Natural killer cell (primary cell): ENCODE data around the gene VWA3B. TPM values are rescaled to one million over a fixed set of nuclear protein-coding genes. Genes with fewer than 3 reads are reported as not detected.

ENCODE experiments used
- ATAC-seq, 3 donors: fragments of 150-1000 bp in 2 of 3; fragments of 200-7000 bp in 1 of 3; cut with Tn5 transposase; 1 replicate in 1 of 3; 2 replicates in 2 of 3; pipeline ENCODE4 v1.10.0; 2021; ENCODE audit warnings: mild to moderate bottlenecking in 2 of 3, moderate library complexity in 2 of 3
- DNase-seq, 2 donors: peaks; one replicate each; pipeline versions ENCODE4 v3.0.0 to v3.0.0-alpha.2; 2013 to 2021; ENCODE audit warnings: mixed read lengths in 1 of 2
- H3K27ac ChIP-seq: one replicate; pipeline ENCODE4 v1.5.1; 2013; ENCODE audit warnings: mild to moderate bottlenecking, low read length
- H3K27me3 ChIP-seq: one replicate; pipeline ENCODE4 v1.6.1; 2013; ENCODE audit warnings: low read length; ENCODE audit not compliant: control insufficient read depth, insufficient read depth
- H3K36me3 ChIP-seq: one replicate; pipeline ENCODE4 v1.6.1; 2013; ENCODE audit warnings: low read length; ENCODE audit not compliant: control insufficient read depth, insufficient read depth
- H3K4me1 ChIP-seq: one replicate; pipeline ENCODE4 v1.6.1; 2013; ENCODE audit warnings: low read length; ENCODE audit not compliant: control insufficient read depth, insufficient read depth
- H3K4me3 ChIP-seq: one replicate; pipeline ENCODE4 v1.5.1; 2013; ENCODE audit warnings: low read length
- H3K9me3 ChIP-seq: one replicate; pipeline ENCODE4 v1.6.1; 2013; ENCODE audit warnings: low read length; ENCODE audit not compliant: control insufficient read depth, insufficient read depth
- H3K27ac Mint-ChIP-seq, 2 donors: one replicate each; pipeline ENCODE4 v1.8.0; 2022; ENCODE audit warnings: mild to moderate bottlenecking in 2 of 2, mixed read lengths in 2 of 2, moderate library complexity in 1 of 2
- H3K27me3 Mint-ChIP-seq, 2 donors: one replicate each; pipeline ENCODE4 v1.8.0; 2022; ENCODE audit warnings: low read depth in 2 of 2, mixed read lengths in 2 of 2
- H3K36me3 Mint-ChIP-seq: one replicate; pipeline ENCODE4 v1.8.0; 2022; ENCODE audit warnings: mixed read lengths
- H3K4me1 Mint-ChIP-seq, 2 donors: one replicate each; pipeline ENCODE4 v1.8.0; 2022; ENCODE audit warnings: mixed read lengths in 2 of 2
- H3K4me3 Mint-ChIP-seq: one replicate; pipeline ENCODE4 v1.8.0; 2022; ENCODE audit warnings: mild to moderate bottlenecking, moderate library complexity, mixed read lengths
- H3K9me3 Mint-ChIP-seq, 2 donors: one replicate each; pipeline ENCODE4 v1.8.0; 2022; ENCODE audit warnings: mixed read lengths in 2 of 2
- CTCF ChIP-seq: fragments of 200-600 bp; IDR thresholded peaks from one replicate; pipeline ENCODE4 v1.8.0; 2022; ENCODE audit warnings: antibody characterized with exemption
- WGBS: methylation state at CpG from one replicate; pipeline ENCODE4 v1.1.7; 2013; ENCODE audit warnings: missing lambda C conversion rate; ENCODE audit not compliant: insufficient coverage; 5-methylcytosine and 5-hydroxymethylcytosine counted together
- intact Hi-C: fragments of 100-400 bp; cut with micrococcal nuclease; formaldehyde crosslinking; loops from one replicate; pipeline ENCODE4 v1.14.2; 2022
- total RNA-seq, 4 donors: library from RNA; stranded (reverse); fragments of 120-200 nt in 1 of 4; gene quantifications; one replicate each; pipeline versions ENCODE4 v1.2.3 to v1.2.4, GENCODE V29; 2013 to 2022

VWA3B gene
- total RNA-seq, 3 donors from 2014 or later (not counting 1 experiment from before 2014, with no cell fraction given), result not detected

- no peaks in the 10 kb centered on the region for H3K36me3 Mint-ChIP-seq
- H3K27me3 ChIP-seq, result no peaks in the 10 kb centered on the region
- H3K9me3 Mint-ChIP-seq, result no peaks in the 10 kb centered on the region
- ATAC-seq, result no peak
- H3K4me3 Mint-ChIP-seq, result no peak overlapping the region
- intact Hi-C loops, result no loop called here
- no peaks in the 10 kb centered on the region for H3K4me1 ChIP-seq
- 75% methylated on average over 5 of the region's 5 CpGs for WGBS
- no peak overlapping the region for H3K27ac Mint-ChIP-seq
- H3K9me3 ChIP-seq, result no peaks in the 10 kb centered on the region
- DNase-seq, result no peak
- peaks cover 3 to 11% of the 10 kb centered on the region in 2 donors for H3K27me3 Mint-ChIP-seq
- TF ChIP-seq CTCF, result no peak
- no peaks in the 10 kb centered on the region for H3K36me3 ChIP-seq
- no peaks in the 10 kb centered on the region for H3K4me1 Mint-ChIP-seq
- no peak overlapping the region for H3K4me3 ChIP-seq
- no peak overlapping the region for H3K27ac ChIP-seq
Observed at GRCh38 chr2:98185801-98186200, 98.8 kb downstream of the VWA3B start.

GRCh38 chr2:98187194-98187593, 100.2 kb downstream of the VWA3B start:
- Mint-ChIP-seq H3K27ac (no peak overlapping the region), H3K9me3 (no peaks in the 10 kb centered on the region), H3K27me3 (no peaks in the 10 kb centered on the region), H3K4me3 (no peak overlapping the region), H3K4me1 (no peaks in the 10 kb centered on the region), H3K36me3 (no peaks in the 10 kb centered on the region)
- intact Hi-C loops, result no loop called here
- H3K4me1 ChIP-seq, result no peaks in the 10 kb centered on the region
- ATAC-seq, result no peak
- H3K27ac ChIP-seq, result no peak overlapping the region
- no peaks in the 10 kb centered on the region for H3K27me3 ChIP-seq
- H3K9me3 ChIP-seq, result no peaks in the 10 kb centered on the region
- H3K36me3 ChIP-seq, result no peaks in the 10 kb centered on the region
- no peak for DNase-seq
- TF ChIP-seq CTCF, result no peak
- WGBS, result 98% methylated on average over 9 of the region's 9 CpGs
- H3K4me3 ChIP-seq, result no peak overlapping the region

GRCh38 chr2:98188351-98189046, 101.5 kb downstream of the VWA3B start:
- intact Hi-C loops, result no loop called here
- H3K4me1 Mint-ChIP-seq, result no peaks in the 10 kb centered on the region
- H3K27me3 Mint-ChIP-seq, result peaks cover 0 to 2% of the 10 kb centered on the region in 2 donors
- no peak overlapping the region for H3K4me3 ChIP-seq
- H3K4me1 ChIP-seq, result no peaks in the 10 kb centered on the region
- ATAC-seq (no peak), DNase-seq (peak in 1 of 2 donors; percentile 8)
- no peaks in the 10 kb centered on the region for H3K27me3 ChIP-seq
- H3K4me3 Mint-ChIP-seq, result no peak overlapping the region
- no peak overlapping the region for H3K27ac ChIP-seq
- no peaks in the 10 kb centered on the region for H3K36me3 ChIP-seq
- no peaks in the 10 kb centered on the region for H3K36me3 Mint-ChIP-seq
- no peak overlapping the region for H3K27ac Mint-ChIP-seq
- no peaks in the 10 kb centered on the region for H3K9me3 ChIP-seq
- no peaks in the 10 kb centered on the region for H3K9me3 Mint-ChIP-seq
- WGBS, result 71% methylated on average over 4 of the region's 4 CpGs
- TF ChIP-seq CTCF, result no peak

GRCh38 chr2:98191883-98192282, 104.9 kb downstream of the VWA3B start:
- H3K27ac ChIP-seq, result no peak overlapping the region
- no peak for ATAC-seq
- no peaks in the 10 kb centered on the region for H3K4me1 ChIP-seq
- DNase-seq, result no peak
- H3K36me3 Mint-ChIP-seq, result no peaks in the 10 kb centered on the region
- TF ChIP-seq CTCF, result no peak
- H3K4me3 ChIP-seq, result no peak overlapping the region
- no peak overlapping the region for H3K4me3 Mint-ChIP-seq
- intact Hi-C loops, result no loop called here
- H3K27me3 ChIP-seq, result no peaks in the 10 kb centered on the region
- no peaks in the 10 kb centered on the region for H3K9me3 ChIP-seq
- H3K36me3 ChIP-seq, result no peaks in the 10 kb centered on the region
- H3K4me1 Mint-ChIP-seq, result no peaks in the 10 kb centered on the region
- whole genome bisulfite sequencing, result 81% methylated on average over 5 of the region's 5 CpGs
- H3K27ac Mint-ChIP-seq, result no peak overlapping the region
- H3K9me3 Mint-ChIP-seq, result no peaks in the 10 kb centered on the region
- H3K27me3 Mint-ChIP-seq, result peaks cover 9 to 15% of the 10 kb centered on the region in 2 donors
